CD14-positive monocyte (primary cell): ENCODE data around the gene BTBD9. TPM values are rescaled to one million over a fixed set of nuclear protein-coding genes. Genes with fewer than 3 reads are reported as not detected.

Experiments used
- DNase-seq, 3 donors: peaks; one replicate each; pipeline ENCODE4 v3.0.0-alpha.2; 2011 to 2022
- H2AFZ ChIP-seq: 2 replicates; pipeline ENCODE4 v1.6.0; 2012; ENCODE audit warnings: mild to moderate bottlenecking, low read depth, low read length, inconsistent platforms; ENCODE audit not compliant: insufficient read depth, poor library complexity, severe bottlenecking
- H3K27ac ChIP-seq, 2 donors: 1 replicate in 1 of 2; 2 replicates in 1 of 2; pipeline ENCODE4 v1.5.1; 2012 to 2013; ENCODE audit warnings: low read length in 2 of 2, control low read depth in 1 of 2, inconsistent platforms in 1 of 2, low read depth in 1 of 2, mild to moderate bottlenecking in 1 of 2
- H3K27me3 ChIP-seq, 2 donors: one replicate each; pipeline versions ENCODE4 v1.6.0 to v1.6.1; 2011 to 2013; ENCODE audit warnings: low read length in 2 of 2; ENCODE audit not compliant: control insufficient read depth in 2 of 2, insufficient read depth in 2 of 2
- H3K36me3 ChIP-seq, 2 donors: replicated peaks in 1 of 2; 1 replicate in 1 of 2; 2 replicates in 1 of 2; pipeline versions ENCODE4 v1.5.1 to v1.6.1; 2012 to 2013; ENCODE audit warnings: low read length in 2 of 2, control low read depth in 1 of 2, inconsistent platforms in 1 of 2, mild to moderate bottlenecking in 1 of 2; ENCODE audit not compliant: insufficient read depth in 2 of 2, control insufficient read depth in 1 of 2
- H3K4me1 ChIP-seq, 2 donors: 1 replicate in 1 of 2; 2 replicates in 1 of 2; pipeline versions ENCODE4 v1.5.1 to v1.6.1; 2012 to 2013; ENCODE audit warnings: low read length in 2 of 2, control low read depth in 1 of 2, inconsistent platforms in 1 of 2, mild to moderate bottlenecking in 1 of 2, moderate library complexity in 1 of 2; ENCODE audit not compliant: insufficient read depth in 2 of 2, control insufficient read depth in 1 of 2
- H3K4me2 ChIP-seq: replicated peaks from 2 replicates; pipeline ENCODE3; 2012; ENCODE audit warnings: low read length, moderate library complexity, mild to moderate bottlenecking; ENCODE audit not compliant: poor library complexity, severe bottlenecking; ENCODE audit errors: extremely low read depth
- H3K4me3 ChIP-seq, 3 experiments: fragments of 200-600 bp in 1 of 3; sonication (generic) in 1 of 3; replicated peaks in 1 of 3; 1 replicate in 2 of 3; 2 replicates in 1 of 3; pipeline ENCODE4 v1.5.1; 2011 to 2013; ENCODE audit warnings: low read length in 3 of 3, mild to moderate bottlenecking in 3 of 3, control low read depth in 2 of 3, low read depth in 2 of 3, inconsistent platforms in 1 of 3, moderate library complexity in 1 of 3
- H3K79me2 ChIP-seq: 2 replicates; pipeline ENCODE4 v1.6.0; 2012; ENCODE audit warnings: mild to moderate bottlenecking, control low read depth, inconsistent platforms, low read length, moderate library complexity; ENCODE audit not compliant: insufficient read depth
- H3K9ac ChIP-seq: 2 replicates; pipeline ENCODE4 v1.6.0; 2017; ENCODE audit warnings: low read length, mild to moderate bottlenecking; ENCODE audit not compliant: insufficient read depth, poor library complexity, severe bottlenecking
- H3K9me3 ChIP-seq, 2 donors: replicated peaks in 1 of 2; 1 replicate in 1 of 2; 2 replicates in 1 of 2; pipeline versions ENCODE4 v1.5.1 to v1.6.1; 2012 to 2013; ENCODE audit warnings: low read length in 2 of 2, control low read depth in 1 of 2; ENCODE audit not compliant: control insufficient read depth in 1 of 2, insufficient read depth in 1 of 2
- H4K20me1 ChIP-seq: 2 replicates; pipeline ENCODE4 v1.6.0; 2012; ENCODE audit warnings: mild to moderate bottlenecking, low read length, control low read depth, moderate library complexity; ENCODE audit not compliant: insufficient read depth
- H3K27ac Mint-ChIP-seq, 7 donors: one replicate each; pipeline ENCODE4 v1.8.0; 2020; ENCODE audit warnings: mild to moderate bottlenecking in 7 of 7, mixed read lengths in 7 of 7, moderate library complexity in 6 of 7, inconsistent platforms in 2 of 7
- H3K27me3 Mint-ChIP-seq, 3 donors: one replicate each; pipeline ENCODE4 v1.8.0; 2021 to 2022; ENCODE audit warnings: low read depth in 3 of 3, mild to moderate bottlenecking in 3 of 3, mixed read lengths in 3 of 3, moderate library complexity in 3 of 3, inconsistent platforms in 1 of 3
- H3K36me3 Mint-ChIP-seq, 2 donors: one replicate each; pipeline ENCODE4 v1.8.0; 2020; ENCODE audit warnings: mixed read lengths in 2 of 2, inconsistent platforms in 1 of 2, mild to moderate bottlenecking in 1 of 2
- H3K4me1 Mint-ChIP-seq: one replicate; pipeline ENCODE4 v1.8.0; 2020; ENCODE audit warnings: mild to moderate bottlenecking, mixed read lengths
- H3K4me3 Mint-ChIP-seq, 2 donors: one replicate each; pipeline ENCODE4 v1.8.0; 2020; ENCODE audit warnings: mild to moderate bottlenecking in 2 of 2, mixed read lengths in 2 of 2, moderate library complexity in 1 of 2
- H3K9me3 Mint-ChIP-seq, 7 donors: one replicate each; pipeline ENCODE4 v1.8.0; 2020 to 2022; ENCODE audit warnings: mixed read lengths in 7 of 7, mild to moderate bottlenecking in 6 of 7, moderate library complexity in 6 of 7, inconsistent platforms in 2 of 7
- WGBS: methylation state at CpG from one replicate; pipeline ENCODE4 v1.1.5; 2013; ENCODE audit warnings: missing lambda C conversion rate; ENCODE audit not compliant: insufficient coverage; 5-methylcytosine and 5-hydroxymethylcytosine counted together
- intact Hi-C, 2 donors: fragments of 100-400 bp; cut with micrococcal nuclease; formaldehyde crosslinking; loops; one replicate each; pipeline versions ENCODE4 v1.15.0 to v1.15.1; 2023
- polyA minus RNA-seq: library from RNA; depleted of rRNA, polyadenylated mRNA; stranded (reverse); fragments of >200 nt; gene quantifications from 2 replicates; pipeline ENCODE4 v1.2.3, GENCODE V29; 2012
- polyA plus RNA-seq, 3 donors: library from polyadenylated mRNA; depleted of rRNA in 1 of 3; unstranded in 2 of 3; stranded (reverse) in 1 of 3; fragments of 300-500 nt in 2 of 3; fragments of >200 nt in 1 of 3; fragmentation: Illumina TruSeq in 2 of 3; gene quantifications; 1 replicate in 2 of 3; 2 replicates in 1 of 3; pipeline ENCODE4 v1.2.3, GENCODE V29; 2012 to 2021
- total RNA-seq, 12 experiments: library from RNA in 1 of 12; stranded (reverse) in 1 of 12; fragments of 120-200 nt in 1 of 12; gene quantifications; one replicate each; pipeline ENCODE4 v1.2.4 and lab custom pipeline; 2013 to 2026; ENCODE audit warnings: mixed read lengths in 6 of 12, inconsistent platforms in 1 of 12
- TF ChIP-seq, protein P1 (sequence below): fragments of 200-600 bp; IDR thresholded peaks from one replicate; pipeline ENCODE4 v1.8.0; 2022; ENCODE audit warnings: antibody characterized with exemption, mild to moderate bottlenecking

BTBD9 gene
- 8.5 TPM for total RNA-seq (2013)
- polyA plus RNA-seq: 1 to 10 TPM; 5.2 to 7.5 (median 6.2) TPM
- 6.4 and 7.3 TPM in 2 replicates for polyA minus RNA-seq
- 9.7 to 47.6 (median 37.0) reads per million in 11 experiments for total RNA-seq (lab: John Stamatoyannopoulos, UW)

DNA sequence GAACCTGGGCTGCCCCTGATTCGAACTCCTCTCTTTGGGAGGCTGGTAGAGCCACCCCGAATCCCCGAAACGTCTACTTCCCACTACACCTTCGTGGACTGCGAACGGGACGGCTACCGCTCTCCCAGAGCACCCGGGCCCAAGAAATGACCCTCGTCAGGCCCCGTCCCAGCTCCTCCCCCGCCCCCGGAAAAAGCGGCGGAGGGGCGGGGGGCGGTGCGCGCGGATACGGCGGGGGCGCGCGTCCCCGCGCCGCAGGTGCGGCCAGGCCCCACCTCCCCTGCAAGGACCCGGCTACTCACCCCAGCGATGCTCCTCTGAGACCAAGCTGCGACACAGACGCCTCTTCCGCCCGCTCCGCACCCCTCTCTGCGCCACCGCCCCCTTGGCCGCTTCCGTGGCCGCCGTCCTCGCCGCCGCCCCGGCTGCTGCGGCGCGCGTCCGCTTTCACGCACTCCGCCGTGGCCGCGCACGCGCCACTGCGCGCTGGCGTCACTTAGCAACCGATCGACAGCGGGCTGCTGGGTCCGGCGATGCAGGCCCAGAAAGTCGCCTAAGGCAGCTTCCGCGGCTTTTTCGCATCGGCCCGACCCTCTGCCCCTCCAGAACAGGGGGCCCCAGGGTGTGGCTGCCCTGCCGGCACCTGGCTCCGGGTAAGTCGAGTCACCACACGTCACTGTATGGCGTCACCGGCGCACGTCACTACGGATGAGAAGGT lies at the start of gene BTBD9:
TSS of gene BTBD9 (minus strand) at position 432 of the 718 bp plus-strand sequence.
- TF ChIP-seq, protein P1, sequence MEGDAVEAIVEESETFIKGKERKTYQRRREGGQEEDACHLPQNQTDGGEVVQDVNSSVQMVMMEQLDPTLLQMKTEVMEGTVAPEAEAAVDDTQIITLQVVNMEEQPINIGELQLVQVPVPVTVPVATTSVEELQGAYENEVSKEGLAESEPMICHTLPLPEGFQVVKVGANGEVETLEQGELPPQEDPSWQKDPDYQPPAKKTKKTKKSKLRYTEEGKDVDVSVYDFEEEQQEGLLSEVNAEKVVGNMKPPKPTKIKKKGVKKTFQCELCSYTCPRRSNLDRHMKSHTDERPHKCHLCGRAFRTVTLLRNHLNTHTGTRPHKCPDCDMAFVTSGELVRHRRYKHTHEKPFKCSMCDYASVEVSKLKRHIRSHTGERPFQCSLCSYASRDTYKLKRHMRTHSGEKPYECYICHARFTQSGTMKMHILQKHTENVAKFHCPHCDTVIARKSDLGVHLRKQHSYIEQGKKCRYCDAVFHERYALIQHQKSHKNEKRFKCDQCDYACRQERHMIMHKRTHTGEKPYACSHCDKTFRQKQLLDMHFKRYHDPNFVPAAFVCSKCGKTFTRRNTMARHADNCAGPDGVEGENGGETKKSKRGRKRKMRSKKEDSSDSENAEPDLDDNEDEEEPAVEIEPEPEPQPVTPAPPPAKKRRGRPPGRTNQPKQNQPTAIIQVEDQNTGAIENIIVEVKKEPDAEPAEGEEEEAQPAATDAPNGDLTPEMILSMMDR: no peak
- peak within 1 kb of the TSS; percentile 87 to 92 (median 88) for H3K4me3 ChIP-seq
- H3K36me3 Mint-ChIP-seq: no peaks in the 10 kb centered on the region
- H3K27me3 Mint-ChIP-seq: peaks cover 0 to 2% (median 0%) of the 10 kb centered on the region in 3 donors
- H3K4me1 Mint-ChIP-seq: peaks cover 28% of the 10 kb centered on the region
- under 1% methylated on average over 73 of the region's 82 CpGs for WGBS
- H3K9me3 Mint-ChIP-seq: peaks cover 0 to 2% (median 0%) of the 10 kb centered on the region in 7 donors
- intact Hi-C loops: loop anchor here (5.0 kb wide), 1 partner anchor 63 kb away; the partner anchor contains the start of gene GLO1 (in 2 of the 2)
- peaks cover 15% of the 10 kb centered on the region for H3K79me2 ChIP-seq
- peak within 1 kb of the TSS; percentile 87 to 96 for H3K27ac ChIP-seq
- H3K36me3 ChIP-seq: no peaks in the 10 kb centered on the region
- H3K27me3 ChIP-seq: no peaks in the 10 kb centered on the region
- H3K4me3 Mint-ChIP-seq: peak within 1 kb of the TSS; percentile 91 to 94
- no peaks in the 10 kb centered on the region for H3K9me3 ChIP-seq
- H3K27ac Mint-ChIP-seq: peak within 1 kb of the TSS; percentile 91 to 97 (median 95)
- H2AFZ ChIP-seq: peak within 1 kb of the TSS; percentile 92
- peaks cover 9% of the 10 kb centered on the region for H4K20me1 ChIP-seq
- H3K4me1 ChIP-seq: peaks cover 16 to 23% of the 10 kb centered on the region in 2 donors
- peak; percentile 80 to 87 (median 85) for DNase-seq
- H3K9ac ChIP-seq: peak within 1 kb of the TSS; percentile 92
- peak within 1 kb of the TSS; percentile 86 for H3K4me2 ChIP-seq

DNA sequence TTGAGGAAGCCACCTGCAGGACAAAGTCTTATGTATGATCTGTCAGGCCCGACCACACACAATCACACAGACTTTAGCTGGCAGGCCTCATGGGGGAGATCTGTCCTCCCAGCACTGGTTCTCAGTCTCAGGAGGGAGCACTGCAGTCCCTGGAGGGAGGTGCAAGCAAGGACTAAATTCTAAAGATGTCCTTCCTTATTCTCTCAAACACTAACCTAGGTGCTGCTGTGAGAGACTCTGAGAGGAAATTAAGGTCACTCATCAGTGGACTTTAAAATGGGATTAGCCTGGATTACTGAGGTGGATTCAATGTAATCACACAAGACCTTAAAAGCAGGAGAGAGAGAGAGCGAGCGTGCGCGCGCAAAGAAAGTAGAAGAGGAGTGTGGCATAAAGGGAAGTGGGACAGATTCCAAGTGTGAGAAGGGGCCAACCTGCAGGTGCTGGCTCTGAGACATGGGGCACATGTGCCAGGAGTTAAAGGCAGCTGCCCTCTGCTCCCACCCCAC lies 48.9 kb upstream of the BTBD9 start:
- Mint-ChIP-seq H3K9me3 (peaks cover 0 to 6% (median 4%) of the 10 kb centered on the region in 7 donors), H3K27me3 (no peaks in the 10 kb centered on the region), H3K4me1 (peaks cover 22% of the 10 kb centered on the region), H3K36me3 (peaks cover 9 to 13% of the 10 kb centered on the region in 2 donors), H3K27ac (peak overlapping the region in 2 of 7 donors; percentile 38 to 42), H3K4me3 (no peak overlapping the region)
- Histone ChIP-seq H2AFZ (no peak overlapping the region), H3K27ac (no peak overlapping the region), H3K36me3 (peaks cover 0 to 9% of the 10 kb centered on the region in 2 donors), H3K4me3 (no peak overlapping the region), H3K27me3 (no peaks in the 10 kb centered on the region), H3K79me2 (peaks cover 8% of the 10 kb centered on the region), H3K4me1 (no peaks in the 10 kb centered on the region), H4K20me1 (no peaks in the 10 kb centered on the region), H3K9ac (no peak overlapping the region), H3K9me3 (peaks cover 0 to 4% of the 10 kb centered on the region in 2 donors), H3K4me2 (no peak overlapping the region)
- TF ChIP-seq, protein P1: no peak
- peak in 1 of 3 donors; percentile 3 for DNase-seq
- WGBS: 0% methylated on average over 1 of the region's 6 CpGs
- intact Hi-C loops: no loop called here
